Transverse colon (tissue), 4 donors: ENCODE results near the gene TUBE1.

ENCODE experiments used
- CTCF ChIP-seq, 5 experiments: fragments of 200-600 bp in 3 of 5; fragments of 450-650 bp in 2 of 5; sonication (generic) in 3 of 5; IDR thresholded peaks; 1 replicate in 2 of 5; 2 replicates in 3 of 5; pipeline ENCODE4 v1.5.1; 2016 to 2017; ENCODE audit warnings: antibody characterized with exemption in 5 of 5, inconsistent platforms in 3 of 5, mild to moderate bottlenecking in 2 of 5, moderate library complexity in 1 of 5
- EP300 ChIP-seq: sonication (generic); formaldehyde crosslinking; IDR thresholded peaks from one replicate; pipeline ENCODE4 v1.6.1; 2017; ENCODE audit warnings: antibody characterized with exemption, low read depth
- POLR2A ChIP-seq: fragments of 450-650 bp; IDR thresholded peaks from one replicate; pipeline ENCODE4 v1.6.1; 2016; ENCODE audit warnings: antibody characterized with exemption, mild to moderate bottlenecking, moderate library complexity
- POLR2AphosphoS5 ChIP-seq, 3 donors: sonication (generic); formaldehyde crosslinking; IDR thresholded peaks; one replicate each; pipeline ENCODE4 v1.6.1; 2016; ENCODE audit warnings: antibody characterized with exemption in 3 of 3

GRCh38 chr6:112114577-112115223 lies 27.4 kb upstream of the TUBE1 start:
- TF ChIP-seq EP300, result no peak
- TF ChIP-seq CTCF (IDR thresholded peaks at IDR 0.05), result no peak
- no peak for TF ChIP-seq POLR2A
- TF ChIP-seq POLR2AphosphoS5 (IDR thresholded peaks at IDR 0.05), result no peak
